ENCODE data around the gene LAMA4. TPM values are rescaled to one million over a fixed set of nuclear protein-coding genes. Genes with fewer than 3 reads are reported as not detected.

LAMA4 gene
- total and polyA plus RNA-seq, 7 experiments from 2014 or later, result not detected

GRCh38 chr6:112172540-112172939, 81.8 kb downstream of the LAMA4 start:
- H3K27ac ChIP-seq (ENCODE audit: low read depth, low read length), result no peak overlapping the region
- Mint-ChIP-seq H3K27me3 (peaks cover 17 to 53% (median 25%) of the 10 kb centered on the region in 5 donors), H3K27ac (no peak overlapping the region), H3K36me3 (no peaks in the 10 kb centered on the region), H3K9me3 (no peaks in the 10 kb centered on the region), H3K4me3 (no peak overlapping the region), H3K4me1 (no peaks in the 10 kb centered on the region)
- no peaks in the 10 kb centered on the region for H3K27me3 ChIP-seq (ENCODE audit: control insufficient read depth in 2 of 2, insufficient read depth in 2 of 2, low read length in 2 of 2)
- no peak for DNase-seq
- ChIA-PET POLR2A (no interaction called here), CTCF (no interaction called here)
- intact Hi-C loops (cut with micrococcal nuclease), result no loop called here
- ATAC-seq, result no peak
- no peaks in the 10 kb centered on the region for H3K36me3 ChIP-seq (ENCODE audit: control insufficient read depth in 2 of 3, insufficient read depth in 3 of 3, low read length in 3 of 3)
- no peak overlapping the region for H3K4me3 ChIP-seq (ENCODE audit: low read length)
- no peaks in the 10 kb centered on the region for H3K4me1 ChIP-seq (ENCODE audit: control insufficient read depth in 2 of 2, insufficient read depth in 2 of 2, low read length in 2 of 2)
- H3K9me3 ChIP-seq (ENCODE audit: control insufficient read depth in 2 of 3, low read length in 3 of 3), result no peaks in the 10 kb centered on the region

- intact Hi-C loops (cut with micrococcal nuclease), result no loop called here
- ChIA-PET CTCF (no interaction called here), POLR2A (no interaction called here)
- Mint-ChIP-seq H3K27ac (no peak overlapping the region), H3K36me3 (no peaks in the 10 kb centered on the region), H3K4me3 (no peak overlapping the region), H3K9me3 (no peaks in the 10 kb centered on the region), H3K27me3 (peaks cover 22 to 63% (median 35%) of the 10 kb centered on the region in 5 donors), H3K4me1 (no peaks in the 10 kb centered on the region)
- Histone ChIP-seq H3K4me3 (ENCODE audit: low read length) (no peak overlapping the region), H3K4me1 (ENCODE audit: control insufficient read depth in 2 of 2, insufficient read depth in 2 of 2, low read length in 2 of 2) (no peaks in the 10 kb centered on the region), H3K9me3 (ENCODE audit: control insufficient read depth in 2 of 3, low read length in 3 of 3) (no peaks in the 10 kb centered on the region), H3K27ac (ENCODE audit: low read depth, low read length) (no peak overlapping the region), H3K36me3 (ENCODE audit: control insufficient read depth in 2 of 3, insufficient read depth in 3 of 3, low read length in 3 of 3) (no peaks in the 10 kb centered on the region), H3K27me3 (ENCODE audit: control insufficient read depth in 2 of 2, insufficient read depth in 2 of 2, low read length in 2 of 2) (no peaks in the 10 kb centered on the region)
- ATAC-seq, result no peak
- DNase-seq, result no peak
Observed at GRCh38 chr6:112169541-112169940, 84.8 kb downstream of the LAMA4 start.

- Mint-ChIP-seq H3K4me3 (peak overlapping the region; percentile 49 to 88 (median 79)), H3K27me3 (peaks cover 25 to 60% (median 48%) of the 10 kb centered on the region in 5 donors), H3K27ac (peak overlapping the region in 7 of 9 donors; percentile 10 to 79 (median 48)), H3K36me3 (no peaks in the 10 kb centered on the region), H3K9me3 (peaks cover 0 to 2% (median 0%) of the 10 kb centered on the region in 11 donors), H3K4me1 (peaks cover 9 to 18% (median 14%) of the 10 kb centered on the region in 7 donors)
- intact Hi-C loops (cut with micrococcal nuclease), result loop anchor here (1.0 to 5.0 kb wide), 10 partner anchors 76 to 1153 kb away; partner anchors contain the start of genes FAM229B (in 2 of the 2) and TUBE1 (in 2 of the 2)
- H3K36me3 ChIP-seq (ENCODE audit: control insufficient read depth in 2 of 3, insufficient read depth in 3 of 3, low read length in 3 of 3), result no peaks in the 10 kb centered on the region
- H3K27ac ChIP-seq (ENCODE audit: low read depth, low read length), result no peak overlapping the region
- ChIA-PET CTCF (interaction anchor here (0.6 to 2.2 kb wide), 11 partner anchors 9 to 1632 kb away, joined by 3 to 9 read pairs (median 4); partner anchors contain the start of genes FAM229B and TUBE1), POLR2A (no interaction called here)
- peaks cover 3 to 7% of the 10 kb centered on the region in 2 donors for H3K4me1 ChIP-seq (ENCODE audit: control insufficient read depth in 2 of 2, insufficient read depth in 2 of 2, low read length in 2 of 2)
- H3K27me3 ChIP-seq (ENCODE audit: control insufficient read depth in 2 of 2, insufficient read depth in 2 of 2, low read length in 2 of 2), result no peaks in the 10 kb centered on the region
- DNase-seq (peak; percentile 43 to 81 (median 64)), ATAC-seq (peak; percentile 97)
- H3K9me3 ChIP-seq (ENCODE audit: control insufficient read depth in 2 of 3, low read length in 3 of 3), result no peaks in the 10 kb centered on the region
- H3K4me3 ChIP-seq (ENCODE audit: low read length), result no peak overlapping the region
Observed at GRCh38 chr6:112163295-112164257, 90.8 kb downstream of the LAMA4 start.

GRCh38 chr6:112160745-112161144, 93.6 kb downstream of the LAMA4 start:
- H3K4me3 ChIP-seq (ENCODE audit: low read length), result no peak overlapping the region
- Mint-ChIP-seq H3K9me3 (peaks cover 0 to 2% (median 0%) of the 10 kb centered on the region in 11 donors), H3K27me3 (peaks cover 19 to 57% (median 41%) of the 10 kb centered on the region in 5 donors), H3K36me3 (no peaks in the 10 kb centered on the region), H3K4me1 (peaks cover 9 to 20% (median 14%) of the 10 kb centered on the region in 7 donors), H3K27ac (no peak overlapping the region), H3K4me3 (no peak overlapping the region)
- CTCF ChIA-PET, result no interaction called here
- peaks cover 3 to 7% of the 10 kb centered on the region in 2 donors for H3K4me1 ChIP-seq (ENCODE audit: control insufficient read depth in 2 of 2, insufficient read depth in 2 of 2, low read length in 2 of 2)
- ATAC-seq (no peak), DNase-seq (no peak)
- no peaks in the 10 kb centered on the region for H3K36me3 ChIP-seq (ENCODE audit: control insufficient read depth in 2 of 3, insufficient read depth in 3 of 3, low read length in 3 of 3)
- no peaks in the 10 kb centered on the region for H3K27me3 ChIP-seq (ENCODE audit: control insufficient read depth in 2 of 2, insufficient read depth in 2 of 2, low read length in 2 of 2)
- intact Hi-C loops (cut with micrococcal nuclease), result loop anchor here in 1 of 2 donors (5.0 kb wide), 1 partner anchor 448 kb away; no protein-coding TSS in a partner anchor
- H3K27ac ChIP-seq (ENCODE audit: low read depth, low read length), result no peak overlapping the region
- POLR2A ChIA-PET, result no interaction called here
- H3K9me3 ChIP-seq (ENCODE audit: control insufficient read depth in 2 of 3, low read length in 3 of 3), result no peaks in the 10 kb centered on the region

GRCh38 chr6:112156668-112157067, 97.7 kb downstream of the LAMA4 start:
- Histone ChIP-seq H3K27ac (ENCODE audit: low read depth, low read length) (no peak overlapping the region), H3K27me3 (ENCODE audit: control insufficient read depth in 2 of 2, insufficient read depth in 2 of 2, low read length in 2 of 2) (no peaks in the 10 kb centered on the region), H3K36me3 (ENCODE audit: control insufficient read depth in 2 of 3, insufficient read depth in 3 of 3, low read length in 3 of 3) (no peaks in the 10 kb centered on the region), H3K4me3 (ENCODE audit: low read length) (no peak overlapping the region), H3K4me1 (ENCODE audit: control insufficient read depth in 2 of 2, insufficient read depth in 2 of 2, low read length in 2 of 2) (no peaks in the 10 kb centered on the region), H3K9me3 (ENCODE audit: control insufficient read depth in 2 of 3, low read length in 3 of 3) (no peaks in the 10 kb centered on the region)
- Mint-ChIP-seq H3K4me1 (peaks cover 0 to 10% (median 0%) of the 10 kb centered on the region in 7 donors), H3K4me3 (no peak overlapping the region), H3K36me3 (no peaks in the 10 kb centered on the region), H3K27ac (no peak overlapping the region), H3K9me3 (peaks cover 0 to 1% (median 0%) of the 10 kb centered on the region in 11 donors), H3K27me3 (peaks cover 5 to 43% (median 22%) of the 10 kb centered on the region in 5 donors)
- CTCF ChIA-PET, result no interaction called here
- DNase-seq (no peak), ATAC-seq (no peak)
- intact Hi-C loops (cut with micrococcal nuclease), result no loop called here
- POLR2A ChIA-PET, result no interaction called here

- ATAC-seq, result no peak
- Mint-ChIP-seq H3K36me3 (no peaks in the 10 kb centered on the region), H3K27me3 (peaks cover 2 to 39% (median 19%) of the 10 kb centered on the region in 5 donors), H3K4me3 (no peak overlapping the region), H3K27ac (no peak overlapping the region), H3K4me1 (peaks cover 0 to 10% (median 0%) of the 10 kb centered on the region in 7 donors), H3K9me3 (peaks cover 0 to 1% (median 0%) of the 10 kb centered on the region in 11 donors)
- Histone ChIP-seq H3K36me3 (ENCODE audit: control insufficient read depth in 2 of 3, insufficient read depth in 3 of 3, low read length in 3 of 3) (no peaks in the 10 kb centered on the region), H3K27me3 (ENCODE audit: control insufficient read depth in 2 of 2, insufficient read depth in 2 of 2, low read length in 2 of 2) (no peaks in the 10 kb centered on the region), H3K4me3 (ENCODE audit: low read length) (no peak overlapping the region), H3K9me3 (ENCODE audit: control insufficient read depth in 2 of 3, low read length in 3 of 3) (no peaks in the 10 kb centered on the region), H3K27ac (ENCODE audit: low read depth, low read length) (no peak overlapping the region), H3K4me1 (ENCODE audit: control insufficient read depth in 2 of 2, insufficient read depth in 2 of 2, low read length in 2 of 2) (no peaks in the 10 kb centered on the region)
- CTCF ChIA-PET, result no interaction called here
- intact Hi-C loops (cut with micrococcal nuclease), result no loop called here
- POLR2A ChIA-PET, result no interaction called here
- no peak for DNase-seq
Observed at GRCh38 chr6:112155886-112156285, 98.5 kb downstream of the LAMA4 start.
